Heart right ventricle (tissue), 16 donors: ENCODE measurements around the gene TUBB4B. TPM values are rescaled to one million over a fixed set of nuclear protein-coding genes. Genes with fewer than 3 reads are reported as not detected.
"Not testable (repeated sequence)": the region's sequence is repeated elsewhere in the genome, so short reads cannot be mapped to it uniquely, and the experiment has no call there.

Experiments
- ATAC-seq, 8 donors: fragments of 200-7000 bp; cut with Tn5 transposase; one replicate each; pipeline ENCODE4 v1.9.1; 2020; ENCODE audit warnings: mild to moderate bottlenecking in 8 of 8, moderate library complexity in 8 of 8, moderate number of reproducible peaks in 1 of 8
- DNase-seq, 2 donors: peaks; one replicate each; pipeline ENCODE4 v3.0.0-alpha.2; 2020
- H3K27ac ChIP-seq, 10 donors: fragments of 200-600 bp; sonication (generic) in 2 of 10; one replicate each; pipeline versions ENCODE4 v1.5.0 to v1.8.0; 2020 to 2022; ENCODE audit warnings: mild to moderate bottlenecking in 3 of 10
- H3K27me3 ChIP-seq, 7 donors: fragments of 200-600 bp; one replicate each; pipeline ENCODE4 v1.8.0; 2021 to 2022; ENCODE audit warnings: mild to moderate bottlenecking in 2 of 7
- H3K36me3 ChIP-seq, 9 donors: fragments of 200-600 bp; sonication (generic) in 1 of 9; one replicate each; pipeline versions ENCODE4 v1.5.0 to v1.8.0; 2020 to 2022; ENCODE audit warnings: mild to moderate bottlenecking in 2 of 9
- H3K4me1 ChIP-seq, 9 donors: fragments of 200-600 bp; sonication (generic) in 1 of 9; one replicate each; pipeline versions ENCODE4 v1.5.0 to v1.8.0; 2020 to 2022; ENCODE audit warnings: mild to moderate bottlenecking in 4 of 9
- H3K4me3 ChIP-seq, 10 donors: fragments of 200-600 bp; sonication (generic) in 2 of 10; one replicate each; pipeline versions ENCODE4 v1.5.0 to v1.8.0; 2020 to 2022; ENCODE audit warnings: mild to moderate bottlenecking in 7 of 10, moderate library complexity in 2 of 10
- H3K9me3 ChIP-seq, 11 donors: fragments of 200-600 bp in 10 of 11; sonication (generic) in 2 of 11; one replicate each; pipeline versions ENCODE4 v1.5.0 to v1.8.0; 2013 to 2022; ENCODE audit warnings: mild to moderate bottlenecking in 2 of 11, control low read depth in 1 of 11, moderate library complexity in 1 of 11
- CTCF ChIP-seq, 9 donors: fragments of 200-600 bp; sonication (generic) in 2 of 9; IDR thresholded peaks; one replicate each; pipeline versions ENCODE4 v1.5.0 to v1.8.0; 2021 to 2022; ENCODE audit warnings: antibody characterized with exemption in 9 of 9, mild to moderate bottlenecking in 5 of 9, moderate library complexity in 1 of 9
- WGBS, 2 donors: extraction: QIAGEN DNeasy Blood & Tissue Kit; methylation state at CpG; one replicate each; pipeline ENCODE4 v1.1.7; 2013; ENCODE audit warnings: inconsistent platforms in 1 of 2; 5-methylcytosine and 5-hydroxymethylcytosine counted together
- intact Hi-C, 10 donors: fragments of 100-400 bp; cut with DNase I; formaldehyde crosslinking; loops; one replicate each; pipeline versions ENCODE4 v1.11.1 to v1.14.2; 2022
- polyA plus RNA-seq, 2 donors: library from polyadenylated mRNA; stranded (reverse); fragments of 200-250 nt; gene quantifications; one replicate each; pipeline ENCODE4 v1.2.3, GENCODE V29; 2013
- total RNA-seq, 10 donors: library from RNA; stranded (reverse); fragmentation: NEBNext Ultra II Directional in 3 of 10; extraction: Animal tissue kit (Norgen Biotek cat#: 25700) in 3 of 10; gene quantifications; one replicate each; pipeline versions ENCODE4 v1.2.1 to v1.2.4, GENCODE V29; 2021 to 2023
- donor health status: Arrhythmogenic right ventricular cardiomyopathy.
- donor health status: ischemic (EF 13 %, LVEDD 7.1; RV severe dilation, severe dysfunction).
- donor health status: healthy with polysubstance abuse.
- donor health status: DM: no; HTN: yes; CAD: no.
- donor health status: DM: no; HTN: no; CAD: no.
- donor health status: ischemic (EF 25% LVEDD 6.9; RV normal size, moderate dysfunction).
- donor health status: ischemic (EF 25% LVEDD 5.7; RV mildly dilated, moderate dysfunction).
- donor health status: healthy.
- donor health status: DM: yes; HTN: yes; CAD: no.
- donor health status: Ischemic cardiomyopathy.
- donor health status: ischemic (EF 35%, LVEDD 5.7; RV mildly dilated, moderate dysfunction).
- donor health status: nonischemic (EF 11% LVEDD 7.7; RV severe dilation, severe dysfunction).
- donor health status: DM: yes; HTN: yes; CAD: no.
- donor health status: PGD.
- donor health status: ischemic (EF 29% LVEDD 5.4; RV normal size, mild dysfunction).
- donor health status: nonischemic (EF 23%, LVEDD 6.1; RV moderate dilation, normal function).

The TUBB4B gene
- total and polyA plus RNA-seq, 12 donors = 211 to 992 (median 355) TPM

- TF ChIP-seq CTCF (IDR thresholded peaks at IDR 0.05) = no peak
- Histone ChIP-seq H3K36me3 (peaks cover 0 to 15% (median 10%) of the 10 kb centered on the region in 9 donors), H3K9me3 (no peaks in the 10 kb centered on the region), H3K27me3 (peaks cover 0 to 20% (median 14%) of the 10 kb centered on the region in 7 donors), H3K27ac (peak overlapping the region in 1 of 10 donors; percentile 46), H3K4me3 (no peak overlapping the region), H3K4me1 (peaks cover 16 to 61% (median 46%) of the 10 kb centered on the region in 9 donors)
- ATAC-seq (no peak), DNase-seq (no peak)
- 71 to 74% methylated on average over 13 of the region's 13 CpGs for WGBS, 2 donors
- intact Hi-C loops = loop anchor here in 2 of 10 donors (5.0 to 10.0 kb wide), 2 partner anchors 121 to 453 kb away; no protein-coding TSS in a partner anchor
Measured at GRCh38 chr9:137237759-137238726, 3.0 kb upstream of the TUBB4B start.

GRCh38 chr9:137239541-137240200, 1.4 kb upstream of the TUBB4B start:
- Histone ChIP-seq H3K27ac (peak overlapping the region; percentile 88 to 100 (median 98)), H3K4me1 (peaks cover 16 to 76% (median 56%) of the 10 kb centered on the region in 9 donors), H3K4me3 (peak overlapping the region; percentile 48 to 97 (median 70)), H3K36me3 (peaks cover 0 to 26% (median 12%) of the 10 kb centered on the region in 9 donors)
- not testable (repeated sequence) for H3K9me3 ChIP-seq, H3K27me3 ChIP-seq, DNase-seq, ATAC-seq
- intact Hi-C loops = loop anchor here in 3 of 10 donors (2.0 to 10.0 kb wide), 3 partner anchors 17 to 455 kb away; partner anchors contain the start of gene RNF208 (in 1 of the 3)
- WGBS, 2 donors = 57 to 60% methylated on average over 27 of the region's 27 CpGs

- peak; percentile 51 to 68 (median 57) for ATAC-seq
- peaks cover 16 to 76% (median 56%) of the 10 kb centered on the region in 9 donors for H3K4me1 ChIP-seq
- TF ChIP-seq CTCF (IDR thresholded peaks at IDR 0.05) = peak in 2 of 9 donors; percentile 13 to 21
- no peaks in the 10 kb centered on the region for H3K9me3 ChIP-seq
- peak overlapping the region; percentile 88 to 100 (median 98) for H3K27ac ChIP-seq
- intact Hi-C loops = loop anchor here in 1 of 10 donors (2.0 kb wide), 1 partner anchor 18 kb away; the partner anchor contains the start of gene RNF208
- WGBS, 2 donors = 0 to 1% methylated on average over 48 to 58 of the region's 58 CpGs
- peaks cover 0 to 2% (median 0%) of the 10 kb centered on the region in 7 donors for H3K27me3 ChIP-seq
- peaks cover 0 to 26% (median 12%) of the 10 kb centered on the region in 9 donors for H3K36me3 ChIP-seq
- DNase-seq = peak; percentile 79 to 85
- peak overlapping the region; percentile 48 to 97 (median 70) for H3K4me3 ChIP-seq
Measured at GRCh38 chr9:137240318-137240840, 708 bp upstream of the TUBB4B start.

GRCh38 chr9:137241490-137242268, 592 bp downstream of the TUBB4B start:
- Histone ChIP-seq H3K4me3 (peak overlapping the region; percentile 56 to 97 (median 92)), H3K36me3 (peaks cover 0 to 26% (median 12%) of the 10 kb centered on the region in 9 donors), H3K4me1 (peaks cover 11 to 64% (median 46%) of the 10 kb centered on the region in 9 donors), H3K9me3 (no peaks in the 10 kb centered on the region), H3K27me3 (no peaks in the 10 kb centered on the region), H3K27ac (peak overlapping the region; percentile 88 to 99 (median 94))
- intact Hi-C loops = loop anchor here in 2 of 10 donors (1.0 to 2.0 kb wide), 2 partner anchors 12 to 19 kb away; partner anchors contain the start of gene RNF208 (in 1 of the 2)
- no peak for TF ChIP-seq CTCF (IDR thresholded peaks at IDR 0.05)
- peak in 3 of 8 donors; percentile 7 to 23 (median 9) for ATAC-seq
- WGBS, 2 donors = 1 to 2% methylated on average over 55 to 83 of the region's 83 CpGs
- peak; percentile 63 to 71 for DNase-seq
